IPS-15b (cell line): Measurements from ENCODE around the gene ARHGAP24.

Experiments
- H3K27me3 ChIP-seq: one replicate; pipeline ENCODE4 v1.6.1; 2013; ENCODE audit warnings: low read length; ENCODE audit not compliant: control insufficient read depth, insufficient read depth
- H3K36me3 ChIP-seq: one replicate; pipeline ENCODE4 v1.6.1; 2013; ENCODE audit warnings: low read length; ENCODE audit not compliant: control insufficient read depth, insufficient read depth
- H3K4me1 ChIP-seq: one replicate; pipeline ENCODE4 v1.6.1; 2013; ENCODE audit warnings: mild to moderate bottlenecking, low read length; ENCODE audit not compliant: control insufficient read depth, insufficient read depth
- H3K4me3 ChIP-seq: one replicate; pipeline ENCODE4 v1.5.1; 2013; ENCODE audit warnings: low read depth, low read length
- H3K9ac ChIP-seq: one replicate; pipeline ENCODE4 v1.6.1; 2013; ENCODE audit warnings: low read depth, mild to moderate bottlenecking, low read length
- H3K9me3 ChIP-seq: one replicate; pipeline ENCODE4 v1.6.1; 2013; ENCODE audit warnings: mild to moderate bottlenecking, low read length; ENCODE audit not compliant: control insufficient read depth, insufficient read depth

Gene ARHGAP24

DNA sequence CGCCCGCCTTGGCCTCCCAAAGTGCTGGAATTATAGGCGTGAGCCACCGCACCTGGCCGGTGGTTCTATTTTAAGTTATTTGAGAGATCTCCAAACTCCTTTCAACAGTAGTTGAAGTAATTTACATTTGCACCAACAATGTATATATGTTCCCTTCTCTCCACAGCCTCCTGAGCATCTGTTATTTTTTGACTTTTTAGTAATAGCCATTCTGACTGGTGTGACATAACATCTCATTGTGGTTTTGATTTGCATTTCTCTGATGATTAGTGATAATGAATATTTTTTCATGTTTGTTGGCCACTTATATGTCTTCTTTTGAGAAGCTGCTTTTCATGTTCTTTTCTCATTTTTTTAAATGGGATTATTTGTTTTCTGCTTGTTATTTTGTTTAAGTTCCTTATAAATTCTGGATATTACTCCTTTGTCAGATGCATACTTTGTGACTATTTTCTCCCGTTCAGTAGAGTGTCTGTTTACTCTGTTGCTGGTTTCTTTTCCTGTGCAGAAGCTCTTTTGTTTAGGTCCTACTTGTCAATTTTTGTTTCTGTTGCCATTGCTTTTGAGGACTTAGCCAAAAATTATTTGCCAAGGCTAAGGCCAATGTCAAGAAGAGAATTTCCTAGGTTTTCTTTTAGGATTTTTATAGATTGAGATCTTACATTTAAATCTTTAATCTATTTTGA, 213.2 kb downstream of the ARHGAP24 start:
- Histone ChIP-seq H3K9me3 (no peaks in the 10 kb centered on the region), H3K9ac (no peak overlapping the region), H3K36me3 (no peaks in the 10 kb centered on the region), H3K27me3 (no peaks in the 10 kb centered on the region), H3K4me1 (no peaks in the 10 kb centered on the region), H3K4me3 (no peak overlapping the region)

DNA sequence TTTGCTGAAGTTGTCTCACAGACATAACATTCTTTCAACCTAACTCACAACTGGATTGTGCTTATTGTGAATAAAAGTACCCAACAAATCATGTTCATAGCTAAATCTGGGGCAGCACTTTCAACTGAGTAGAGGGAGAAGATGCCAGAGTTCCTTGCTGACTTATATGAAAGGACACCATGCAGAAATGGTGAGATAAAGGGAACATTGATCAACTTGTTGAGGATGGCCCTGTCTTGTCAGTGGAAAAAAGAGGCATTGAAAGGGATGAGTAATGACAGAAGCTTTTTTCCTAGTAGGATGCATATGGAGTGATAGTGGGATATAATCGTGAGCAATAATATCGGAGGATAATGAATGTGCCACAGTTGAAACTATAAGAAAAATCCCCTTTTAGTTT, 221.7 kb downstream of the ARHGAP24 start:
- Histone ChIP-seq H3K9me3 (no peaks in the 10 kb centered on the region), H3K4me1 (no peaks in the 10 kb centered on the region), H3K27me3 (no peaks in the 10 kb centered on the region), H3K36me3 (no peaks in the 10 kb centered on the region), H3K9ac (no peak overlapping the region), H3K4me3 (no peak overlapping the region)

DNA sequence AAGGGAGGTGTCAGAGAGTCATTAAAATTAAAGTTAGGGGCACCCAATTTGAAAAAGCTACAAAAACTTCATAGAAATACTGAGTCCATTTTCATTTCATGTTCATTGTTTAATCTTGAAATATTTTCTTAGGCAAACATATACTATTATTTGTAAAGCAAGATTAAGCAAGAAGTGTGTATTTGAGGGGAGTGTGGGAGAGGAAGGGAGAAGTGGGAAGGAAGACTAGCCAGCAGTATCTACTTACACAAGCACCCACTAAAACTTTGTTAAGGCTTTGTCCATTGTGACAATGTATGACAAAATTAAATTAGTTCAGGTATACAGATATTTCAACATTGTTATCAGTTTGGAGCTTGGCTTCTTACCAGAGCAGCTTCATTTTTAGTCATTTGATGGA, 222.9 kb downstream of the ARHGAP24 start:
- H3K9me3 ChIP-seq: no peaks in the 10 kb centered on the region
- no peak overlapping the region for H3K4me3 ChIP-seq
- no peak overlapping the region for H3K9ac ChIP-seq
- H3K27me3 ChIP-seq: no peaks in the 10 kb centered on the region
- no peaks in the 10 kb centered on the region for H3K4me1 ChIP-seq
- H3K36me3 ChIP-seq: no peaks in the 10 kb centered on the region

DNA sequence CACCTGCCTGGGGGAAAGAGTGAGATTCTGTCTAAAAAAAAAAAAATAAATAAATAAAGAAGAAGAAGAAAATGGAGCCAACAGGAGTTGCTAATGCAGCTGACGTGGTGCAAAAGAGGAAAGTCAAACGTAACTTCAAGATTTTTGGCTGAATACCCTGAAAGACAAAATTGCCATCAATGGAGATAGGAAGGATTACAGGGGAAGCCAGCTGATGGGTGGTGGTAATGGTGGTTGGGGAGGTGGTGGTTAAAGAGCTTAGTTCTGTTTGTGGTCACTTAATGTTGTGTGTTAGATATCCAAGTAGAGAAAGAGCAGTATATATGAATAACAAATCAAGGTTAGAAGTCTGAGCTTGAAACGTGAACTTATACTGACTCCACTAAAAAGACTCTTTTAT, 225.4 kb downstream of the ARHGAP24 start:
- H3K4me1 ChIP-seq: no peaks in the 10 kb centered on the region
- H3K4me3 ChIP-seq: no peak overlapping the region
- H3K9me3 ChIP-seq: no peaks in the 10 kb centered on the region
- H3K27me3 ChIP-seq: no peaks in the 10 kb centered on the region
- no peak overlapping the region for H3K9ac ChIP-seq
- H3K36me3 ChIP-seq: no peaks in the 10 kb centered on the region

DNA sequence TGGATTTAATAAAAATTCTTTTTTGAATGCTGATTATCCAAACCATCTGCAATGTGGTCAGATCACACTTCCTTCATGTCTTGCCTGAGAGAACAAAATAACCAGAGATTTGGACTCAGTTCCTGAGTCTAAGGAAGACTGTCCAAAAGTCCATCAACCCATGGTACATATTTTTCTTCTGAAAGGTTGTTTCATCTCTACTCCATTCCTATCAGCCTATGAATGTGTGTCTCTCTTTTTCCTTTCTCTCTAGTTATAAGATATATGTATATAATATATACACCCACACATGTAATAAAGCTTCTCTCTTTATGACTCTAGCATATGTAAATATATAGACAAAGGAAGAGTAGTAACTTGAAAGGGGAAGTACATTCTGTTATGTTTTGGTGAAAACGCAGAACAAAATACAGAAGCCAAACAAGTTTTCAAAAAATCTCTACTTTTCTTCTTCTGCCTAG, 226.9 kb downstream of the ARHGAP24 start:
- H3K27me3 ChIP-seq: no peaks in the 10 kb centered on the region
- no peak overlapping the region for H3K4me3 ChIP-seq
- no peaks in the 10 kb centered on the region for H3K9me3 ChIP-seq
- no peaks in the 10 kb centered on the region for H3K36me3 ChIP-seq
- no peak overlapping the region for H3K9ac ChIP-seq
- H3K4me1 ChIP-seq: no peaks in the 10 kb centered on the region

DNA sequence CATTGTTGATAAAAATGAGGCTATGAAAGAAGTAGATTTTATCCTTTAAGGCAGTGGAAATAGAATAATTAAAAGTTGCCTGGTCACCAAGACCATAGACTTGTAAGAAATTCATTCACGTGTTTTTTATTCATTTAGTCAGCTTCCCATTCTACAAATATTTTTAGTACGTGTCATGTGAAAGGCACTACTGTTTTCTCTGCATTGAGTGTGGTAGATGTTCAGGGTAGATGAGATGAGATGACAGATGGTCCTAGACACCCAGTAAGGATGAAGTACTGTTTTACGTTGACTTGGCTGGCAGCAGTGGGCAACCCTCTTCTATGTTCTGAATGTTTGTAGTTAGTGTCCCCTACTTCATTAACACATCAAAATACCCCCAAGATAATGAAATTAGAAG, 228.1 kb downstream of the ARHGAP24 start:
- no peaks in the 10 kb centered on the region for H3K36me3 ChIP-seq
- no peaks in the 10 kb centered on the region for H3K9me3 ChIP-seq
- H3K4me3 ChIP-seq: no peak overlapping the region
- H3K4me1 ChIP-seq: no peaks in the 10 kb centered on the region
- no peak overlapping the region for H3K9ac ChIP-seq
- H3K27me3 ChIP-seq: no peaks in the 10 kb centered on the region

DNA sequence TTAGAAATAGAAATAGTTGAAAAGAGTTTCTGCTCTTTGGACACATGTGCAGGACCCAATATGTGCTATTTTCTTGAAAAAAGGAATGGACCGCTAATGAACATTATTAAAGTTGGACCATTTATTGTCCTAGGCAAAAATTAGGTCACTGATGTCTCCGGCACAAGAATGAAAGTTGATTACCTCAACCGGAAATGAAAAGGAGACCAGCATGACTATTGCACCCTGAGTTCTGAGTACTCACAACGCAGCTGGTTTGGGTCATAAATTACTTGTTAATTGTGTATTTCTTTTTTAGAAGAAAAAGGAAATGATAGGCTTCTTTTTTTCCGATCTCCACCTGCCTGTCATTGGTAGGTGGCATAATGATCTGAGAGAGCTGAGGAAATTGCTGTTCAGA, 232.7 kb downstream of the ARHGAP24 start:
- Histone ChIP-seq H3K4me3 (no peak overlapping the region), H3K27me3 (no peaks in the 10 kb centered on the region), H3K36me3 (no peaks in the 10 kb centered on the region), H3K4me1 (no peaks in the 10 kb centered on the region), H3K9ac (no peak overlapping the region), H3K9me3 (no peaks in the 10 kb centered on the region)

DNA sequence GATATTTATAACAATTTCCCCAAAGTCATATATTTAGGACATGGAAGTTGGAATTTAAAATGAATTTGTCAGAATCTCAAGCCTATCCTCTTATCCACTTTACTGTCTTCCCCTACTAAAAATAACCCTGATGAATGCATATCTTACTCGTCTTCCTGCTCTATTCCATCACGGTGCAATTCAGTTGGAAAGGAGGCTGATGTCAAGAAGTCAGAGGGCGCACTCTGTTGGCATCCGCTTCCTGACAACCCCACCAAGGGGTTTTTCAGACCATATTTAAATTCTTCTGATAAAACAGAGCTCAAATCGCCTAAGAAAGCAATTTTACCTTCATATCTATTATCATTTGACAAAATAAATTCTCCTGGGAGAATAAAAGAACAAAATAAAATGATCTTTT, 233.5 kb downstream of the ARHGAP24 start:
- H3K27me3 ChIP-seq: no peaks in the 10 kb centered on the region
- no peaks in the 10 kb centered on the region for H3K9me3 ChIP-seq
- H3K4me3 ChIP-seq: no peak overlapping the region
- no peaks in the 10 kb centered on the region for H3K4me1 ChIP-seq
- no peaks in the 10 kb centered on the region for H3K36me3 ChIP-seq
- H3K9ac ChIP-seq: no peak overlapping the region

DNA sequence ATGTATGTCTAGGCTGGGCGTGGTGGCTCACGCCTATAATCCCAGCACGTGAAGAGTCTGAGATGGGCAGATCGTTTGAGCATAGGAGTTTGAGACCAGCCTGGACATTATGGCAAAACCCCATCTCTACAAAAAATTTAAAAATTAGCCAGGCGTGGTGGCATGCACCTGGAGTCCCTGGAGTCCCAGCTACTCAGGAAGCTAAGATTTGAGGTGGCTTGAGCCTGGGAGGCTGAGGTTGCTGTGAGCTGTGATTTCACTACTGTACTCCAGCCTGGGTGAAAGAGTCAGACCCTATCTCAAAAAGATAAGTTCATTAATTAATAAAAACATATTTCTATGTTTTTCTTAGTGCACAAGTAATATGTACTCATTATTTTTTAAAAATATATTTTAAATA, 238.1 kb downstream of the ARHGAP24 start:
- H3K4me3 ChIP-seq: no peak overlapping the region
- no peaks in the 10 kb centered on the region for H3K4me1 ChIP-seq
- H3K27me3 ChIP-seq: no peaks in the 10 kb centered on the region
- no peak overlapping the region for H3K9ac ChIP-seq
- no peaks in the 10 kb centered on the region for H3K9me3 ChIP-seq
- H3K36me3 ChIP-seq: no peaks in the 10 kb centered on the region

DNA sequence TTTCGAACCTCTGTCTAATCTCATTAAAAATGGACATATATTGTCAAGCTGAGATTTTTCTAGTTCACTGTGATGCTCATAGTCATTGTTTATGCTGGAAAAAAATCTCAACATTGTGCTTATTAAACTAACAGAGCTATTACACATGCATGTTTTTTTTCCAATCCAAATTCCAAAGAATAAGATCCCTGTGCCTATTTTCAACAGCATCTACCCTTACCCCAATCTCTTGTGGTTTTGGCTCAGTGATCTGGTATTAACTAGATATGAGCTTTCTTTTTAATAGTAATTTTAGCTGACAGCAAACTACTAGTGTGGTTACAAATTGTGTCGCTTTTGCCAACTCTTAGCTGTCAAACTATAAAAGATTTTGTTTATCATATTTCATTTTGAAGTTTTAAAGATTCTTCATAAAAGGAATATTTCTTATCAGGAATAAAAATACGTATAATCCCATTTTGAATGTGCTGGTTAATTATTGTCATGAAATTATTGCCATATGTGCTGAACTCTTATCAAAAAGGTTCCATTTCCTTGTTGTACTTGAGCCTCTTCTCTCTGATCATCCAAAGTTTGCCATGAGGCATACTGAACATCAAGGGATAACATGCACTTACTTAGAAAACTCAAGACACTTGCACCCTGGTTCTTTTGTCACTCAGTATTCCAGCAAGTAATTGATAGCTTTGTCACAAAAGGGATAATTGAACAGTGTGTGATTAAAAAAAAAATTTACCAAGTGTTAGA, 241.2 kb downstream of the ARHGAP24 start:
- no peaks in the 10 kb centered on the region for H3K36me3 ChIP-seq

DNA sequence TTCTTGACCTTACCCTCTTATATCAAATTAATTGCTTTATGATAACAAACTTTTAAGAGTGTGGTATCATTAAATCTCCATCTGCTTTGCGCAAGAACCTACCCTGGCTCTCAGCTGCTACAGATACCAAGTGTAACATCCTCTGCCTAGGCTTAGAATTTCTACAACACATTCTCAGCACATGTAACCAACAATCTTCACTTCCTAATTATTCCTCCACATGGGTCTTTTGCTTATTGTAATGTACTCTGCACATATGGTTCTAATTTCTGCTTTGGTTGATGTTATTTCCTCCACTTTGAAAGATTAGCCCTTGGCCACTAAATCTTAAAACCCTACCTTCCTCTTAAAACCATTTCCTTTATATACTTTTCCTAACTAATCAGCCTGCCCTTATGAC, 242.4 kb downstream of the ARHGAP24 start:
- H3K9me3 ChIP-seq: no peaks in the 10 kb centered on the region
- no peaks in the 10 kb centered on the region for H3K27me3 ChIP-seq
- H3K4me3 ChIP-seq: no peak overlapping the region
- H3K36me3 ChIP-seq: no peaks in the 10 kb centered on the region
- H3K9ac ChIP-seq: no peak overlapping the region
- no peaks in the 10 kb centered on the region for H3K4me1 ChIP-seq

More for the DNA sequence above, 241.2 kb downstream of the ARHGAP24 start:
- no peaks in the 10 kb centered on the region for H3K4me1 ChIP-seq
- H3K4me3 ChIP-seq: no peak overlapping the region
- H3K9ac ChIP-seq: no peak overlapping the region
- no peaks in the 10 kb centered on the region for H3K27me3 ChIP-seq
- H3K9me3 ChIP-seq: no peaks in the 10 kb centered on the region

DNA sequence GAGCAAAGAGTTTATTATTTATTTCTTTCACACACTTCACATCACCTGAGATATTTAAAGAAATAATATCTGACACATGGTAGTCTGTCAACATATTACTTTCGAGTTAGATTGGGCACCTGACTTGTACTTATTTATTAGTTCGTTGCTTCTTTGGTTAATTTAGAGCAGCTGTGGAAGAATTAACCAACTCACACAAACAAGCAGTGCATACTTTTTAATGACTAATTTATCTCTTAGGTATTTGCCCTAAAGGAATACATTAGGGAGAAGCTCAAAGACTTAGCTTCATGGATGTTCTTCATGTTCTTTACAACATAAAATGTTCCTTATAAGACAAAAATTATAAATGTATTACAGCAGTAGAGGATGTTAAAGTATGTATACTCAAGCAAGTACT, 242.9 kb downstream of the ARHGAP24 start:
- no peaks in the 10 kb centered on the region for H3K9me3 ChIP-seq
- H3K27me3 ChIP-seq: no peaks in the 10 kb centered on the region
- no peaks in the 10 kb centered on the region for H3K36me3 ChIP-seq
- H3K9ac ChIP-seq: no peak overlapping the region
- no peaks in the 10 kb centered on the region for H3K4me1 ChIP-seq
- H3K4me3 ChIP-seq: no peak overlapping the region
